GM23248 (cell line): Measurements from ENCODE around the gene SPEM2.

Experiments
- EZH2 ChIP-seq: fragments of 200-600 bp; sonication (generic); IDR thresholded peaks from 2 replicates; pipeline ENCODE4 v1.6.1; 2018; ENCODE audit warnings: antibody characterized with exemption, mild to moderate bottlenecking; ENCODE audit not compliant: insufficient read depth, poor library complexity, severe bottlenecking
- EZH2phosphoT487 ChIP-seq: fragments of 200-600 bp; sonication (generic); IDR thresholded peaks from 2 replicates; pipeline ENCODE4 v1.6.1; 2018; ENCODE audit warnings: antibody characterized with exemption, moderate library complexity, mild to moderate bottlenecking, low read depth; ENCODE audit not compliant: insufficient read depth

DNA sequence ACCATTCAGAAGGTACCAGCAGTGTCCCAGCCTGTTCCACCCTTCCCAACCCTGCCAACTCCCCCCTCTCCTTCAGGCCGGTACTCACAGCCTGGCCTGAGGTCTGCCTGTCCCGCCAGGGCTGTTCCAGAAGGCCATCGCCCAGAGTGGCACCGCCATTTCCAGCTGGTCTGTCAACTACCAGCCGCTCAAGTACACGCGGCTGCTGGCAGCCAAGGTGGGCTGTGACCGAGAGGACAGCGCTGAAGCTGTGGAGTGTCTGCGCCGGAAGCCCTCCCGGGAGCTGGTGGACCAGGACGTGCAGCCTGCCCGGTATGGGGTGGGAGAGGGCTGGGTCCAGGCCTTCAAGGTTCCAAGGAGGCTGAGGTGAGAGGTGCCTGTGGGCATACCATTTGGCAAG is 10.6 kb upstream of the SPEM2 start:
- TF ChIP-seq EZH2 = no peak
- no peak for TF ChIP-seq EZH2phosphoT487
